GM12878 (cell line): ENCODE results near the gene PPIP5K2. TPM values are rescaled to one million over a fixed set of nuclear protein-coding genes. Genes with fewer than 3 reads are reported as not detected.
A peak's percentile ranks its signal among the peaks of the same experiment; 100 is the strongest.

Source experiments
- ATF3 ChIP-seq: IDR thresholded peaks from 2 replicates; pipeline ENCODE4 v1.6.1; 2011; ENCODE audit warnings: low read depth, mild to moderate bottlenecking, low read length, moderate library complexity, borderline replicate concordance; ENCODE audit errors: extremely low read depth
- ATF7 ChIP-seq: fragments of 450-650 bp; IDR thresholded peaks from 2 replicates; pipeline ENCODE4 v1.6.1; 2016; ENCODE audit warnings: low read depth, mild to moderate bottlenecking
- BCL3 ChIP-seq: IDR thresholded peaks from 2 replicates; pipeline ENCODE4 v1.6.1; 2011; ENCODE audit warnings: borderline replicate concordance, low read depth, mild to moderate bottlenecking, moderate library complexity, low read length; ENCODE audit not compliant: insufficient read depth, poor library complexity, severe bottlenecking
- BMI1 ChIP-seq: fragments of 450-650 bp; IDR thresholded peaks from 2 replicates; pipeline ENCODE4 v1.6.1; 2016; ENCODE audit warnings: mild to moderate bottlenecking, moderate library complexity, borderline replicate concordance
- CTCF ChIP-seq, 3 experiments: IDR thresholded peaks in 2 of 3; conservative IDR thresholded peaks in 1 of 3; 2 replicates each; pipeline ENCODE4 v1.5.1; 2011; ENCODE audit warnings: low read depth in 3 of 3, low read length in 3 of 3, mild to moderate bottlenecking in 3 of 3, control low read depth in 2 of 3, moderate library complexity in 2 of 3, inconsistent platforms in 1 of 3, mixed read lengths in 1 of 3; ENCODE audit not compliant: control insufficient read depth in 2 of 3, insufficient read depth in 1 of 3; ENCODE audit errors: extremely low read depth in 1 of 3
- ELK1 ChIP-seq: IDR thresholded peaks from 2 replicates; pipeline ENCODE4 v1.6.1; 2012; ENCODE audit warnings: low read depth, low read length, improper control_type of control experiment
- EP300 ChIP-seq, 2 experiments: fragments of 150-350 bp in 1 of 2; IDR thresholded peaks; 2 replicates each; pipeline ENCODE4 v1.6.1; 2011 to 2012; ENCODE audit warnings: low read depth in 2 of 2, low read length in 2 of 2, borderline replicate concordance in 1 of 2, improper control_type of control experiment in 1 of 2, inconsistent platforms in 1 of 2; ENCODE audit not compliant: control insufficient read depth in 1 of 2
- FOXK2 ChIP-seq: fragments of 450-650 bp; IDR thresholded peaks from 2 replicates; pipeline ENCODE4 v1.6.1; 2017; ENCODE audit warnings: mild to moderate bottlenecking, moderate library complexity
- HDAC6 ChIP-seq: fragments of 200-600 bp; sonication (generic); IDR thresholded peaks from one replicate; pipeline ENCODE4 v1.8.0; 2017; ENCODE audit warnings: antibody characterized with exemption; ENCODE audit not compliant: unreplicated experiment
- JUND ChIP-seq: IDR thresholded peaks from 2 replicates; pipeline ENCODE4 v1.6.1; 2012; ENCODE audit warnings: low read depth, mild to moderate bottlenecking, low read length, improper control_type of control experiment, moderate library complexity
- MXI1 ChIP-seq: fragments of 150-350 bp; IDR thresholded peaks from 2 replicates; pipeline ENCODE4 v1.6.1; 2011; ENCODE audit warnings: low read depth, mild to moderate bottlenecking, inconsistent platforms, low read length, improper control_type of control experiment
- POLR2A ChIP-seq: IDR thresholded peaks from 2 replicates; pipeline ENCODE4 v1.6.1; 2011; ENCODE audit warnings: low read depth, mild to moderate bottlenecking, low read length
- RB1 ChIP-seq: fragments of 450-650 bp; formaldehyde crosslinking; IDR thresholded peaks from 2 replicates; pipeline ENCODE4 v1.6.1; 2017; ENCODE audit warnings: mild to moderate bottlenecking, borderline replicate concordance
- RFX5 ChIP-seq: IDR thresholded peaks from 2 replicates; pipeline ENCODE4 v1.6.1; 2011; ENCODE audit warnings: low read depth, low read length, improper control_type of control experiment
- SIX5 ChIP-seq: IDR thresholded peaks from 2 replicates; pipeline ENCODE4 v1.6.1; 2011; ENCODE audit warnings: mild to moderate bottlenecking, low read depth, low read length, moderate library complexity; ENCODE audit not compliant: severe bottlenecking
- SKIL ChIP-seq: fragments of 450-650 bp; IDR thresholded peaks from 2 replicates; pipeline ENCODE4 v1.6.1; 2017; ENCODE audit warnings: mild to moderate bottlenecking, low read depth, inconsistent platforms; ENCODE audit not compliant: poor library complexity, severe bottlenecking
- SMC3 ChIP-seq: IDR thresholded peaks from 2 replicates; pipeline ENCODE4 v1.6.1; 2011; ENCODE audit warnings: low read length, improper control_type of control experiment, borderline replicate concordance
- SREBF1 ChIP-seq: IDR thresholded peaks from 2 replicates; pipeline ENCODE4 v1.6.1; 2012; ENCODE audit warnings: mild to moderate bottlenecking, low read length
- STAT3 ChIP-seq: IDR thresholded peaks from 2 replicates; pipeline ENCODE4 v1.6.1; 2011; ENCODE audit warnings: low read depth, low read length, improper control_type of control experiment
- TBL1XR1 ChIP-seq: IDR thresholded peaks from 2 replicates; pipeline ENCODE4 v1.6.1; 2012; ENCODE audit warnings: low read depth, low read length, improper control_type of control experiment
- polyA plus RNA-seq, 11 experiments: library from polyadenylated mRNA; depleted of rRNA in 4 of 11; unstranded in 6 of 11; stranded (reverse) in 5 of 11; fragments of >200 nt; fragmentation: Nextera tagmentation in 4 of 11; fragmentation: Illumina TruSeq in 1 of 11; extraction: Ambion mirVana in 4 of 11; extraction: Trizol in 1 of 11; gene quantifications; 1 replicate in 1 of 11; 2 replicates in 10 of 11; pipeline versions ENCODE4 v1.2.1 to v1.2.3, GENCODE V29; 2011 to 2016; ENCODE audit warnings: inconsistent platforms in 2 of 11, missing spikeins in 2 of 11, low read depth in 1 of 11
- total RNA-seq, 4 experiments: library from RNA; depleted of rRNA in 3 of 4; stranded (reverse); fragments of >200 nt in 3 of 4; fragmentation: Illumina TruSeq in 1 of 4; extraction: Trizol in 1 of 4; gene quantifications; 2 replicates each; pipeline versions ENCODE4 v1.2.1 to v1.2.3, GENCODE V29; 2013 to 2021
- TF ChIP-seq, protein P1 (sequence below): IDR thresholded peaks from 2 replicates; pipeline ENCODE4 v1.6.1; 2011; ENCODE audit warnings: mild to moderate bottlenecking, low read depth, low read length, moderate library complexity; ENCODE audit not compliant: insufficient replicate concordance

The PPIP5K2 gene
- total and polyA plus RNA-seq, 10 of the 15 experiments (the other 5 are each of a cell fraction or from before 2014, with no cell fraction given): 27.7 to 87.3 (median 58.6) TPM

GRCh38 chr5:103258368-103258956 lies 138.4 kb downstream of the PPIP5K2 start, which contains the start of gene MACIR (continued):
- TF ChIP-seq SKIL: no peak
- no peak for TF ChIP-seq BMI1
- no peak for TF ChIP-seq ATF3
- TF ChIP-seq SMC3: no peak
- TF ChIP-seq BCL3: peak; percentile 32
- no peak for TF ChIP-seq SREBF1
- TF ChIP-seq ELK1: no peak
- TF ChIP-seq EP300 (IDR thresholded peaks at IDR 0.05; ENCODE audit: borderline replicate concordance in 1 of 2, control insufficient read depth in 1 of 2, low read depth in 2 of 2, low read length in 2 of 2): no peak
- TF ChIP-seq ATF7: no peak
- TF ChIP-seq MXI1: no peak
- TF ChIP-seq TBL1XR1: no peak
- TF ChIP-seq HDAC6: no peak
- no peak for TF ChIP-seq RB1
- no peak for TF ChIP-seq RFX5
- TF ChIP-seq CTCF (IDR thresholded peaks at IDR 0.05 in 2 of 3, conservative IDR thresholded peaks at IDR 0.05 in 1 of 3; ENCODE audit: control insufficient read depth in 2 of 3, extremely low read depth in 1 of 3, insufficient read depth in 1 of 3, low read depth in 3 of 3, low read length in 3 of 3): no peak; a peak in 1 of 6 replicates
- TF ChIP-seq, protein P1, sequence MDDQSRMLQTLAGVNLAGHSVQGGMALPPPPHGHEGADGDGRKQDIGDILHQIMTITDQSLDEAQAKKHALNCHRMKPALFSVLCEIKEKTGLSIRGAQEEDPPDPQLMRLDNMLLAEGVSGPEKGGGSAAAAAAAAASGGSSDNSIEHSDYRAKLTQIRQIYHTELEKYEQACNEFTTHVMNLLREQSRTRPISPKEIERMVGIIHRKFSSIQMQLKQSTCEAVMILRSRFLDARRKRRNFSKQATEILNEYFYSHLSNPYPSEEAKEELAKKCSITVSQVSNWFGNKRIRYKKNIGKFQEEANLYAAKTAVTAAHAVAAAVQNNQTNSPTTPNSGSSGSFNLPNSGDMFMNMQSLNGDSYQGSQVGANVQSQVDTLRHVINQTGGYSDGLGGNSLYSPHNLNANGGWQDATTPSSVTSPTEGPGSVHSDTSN: no peak
- no peak for TF ChIP-seq STAT3
- peak; percentile 82 for TF ChIP-seq POLR2A
- TF ChIP-seq SIX5: no peak
- TF ChIP-seq FOXK2: no peak
- TF ChIP-seq JUND: no peak
